Keratinocyte (primary cell): Measurements from ENCODE around the gene FGFR2. TPM values are rescaled to one million over a fixed set of nuclear protein-coding genes. Genes with fewer than 3 reads are reported as not detected.

ENCODE experiments used
- DNase-seq: peaks from one replicate; pipeline ENCODE4 v3.0.0-alpha.2; 2011; ENCODE audit warnings: low read depth, missing footprints, low spot score
- FAIRE-seq: peaks from 2 replicates; lab custom pipeline; 2011; peaks lifted over from hg19 to GRCh38; lab: Jason Lieb, UNC
- H2AFZ ChIP-seq: 2 replicates; pipeline ENCODE4 v1.6.0; 2012; ENCODE audit warnings: low read length, control low read depth, inconsistent platforms; ENCODE audit not compliant: control insufficient read depth
- H3K27ac ChIP-seq: 2 replicates; pipeline ENCODE4 v1.5.1; 2011; ENCODE audit warnings: low read length; ENCODE audit not compliant: control insufficient read depth, insufficient read depth
- H3K27me3 ChIP-seq: 3 replicates; pipeline ENCODE4 v1.6.0; 2011; ENCODE audit warnings: low read length; ENCODE audit not compliant: control insufficient read depth, insufficient read depth; ENCODE audit errors: extremely low read depth
- H3K36me3 ChIP-seq, 2 experiments: 2 replicates in 1 of 2; 3 replicates in 1 of 2; pipeline ENCODE4 v1.5.1; 2011; ENCODE audit warnings: low read length in 2 of 2, mild to moderate bottlenecking in 1 of 2; ENCODE audit not compliant: control insufficient read depth in 2 of 2, insufficient read depth in 2 of 2; ENCODE audit errors: extremely low read depth in 1 of 2
- H3K4me1 ChIP-seq: 3 replicates; pipeline ENCODE4 v1.5.1; 2011; ENCODE audit warnings: low read length; ENCODE audit not compliant: control insufficient read depth, insufficient read depth; ENCODE audit errors: extremely low read depth
- H3K4me2 ChIP-seq: 3 replicates; pipeline ENCODE4 v1.6.0; 2011; ENCODE audit warnings: low read depth, low read length; ENCODE audit not compliant: control insufficient read depth, insufficient read depth; ENCODE audit errors: extremely low read depth
- H3K4me3 ChIP-seq, 3 experiments: fragments of 200-600 bp in 1 of 3; sonication (generic) in 1 of 3; 2 replicates in 2 of 3; 3 replicates in 1 of 3; pipeline ENCODE4 v1.5.1; 2011 to 2016; ENCODE audit warnings: low read length in 3 of 3, mild to moderate bottlenecking in 3 of 3, control low read depth in 2 of 3, inconsistent platforms in 1 of 3, low read depth in 1 of 3, mixed read lengths in 1 of 3, mixed run types in 1 of 3, moderate library complexity in 1 of 3; ENCODE audit not compliant: control insufficient read depth in 2 of 3, insufficient read depth in 2 of 3; ENCODE audit errors: extremely low read depth in 1 of 3
- H3K79me2 ChIP-seq: 2 replicates; pipeline ENCODE4 v1.6.0; 2012; ENCODE audit warnings: low read length; ENCODE audit not compliant: control insufficient read depth, insufficient read depth
- H3K9ac ChIP-seq: 3 replicates; pipeline ENCODE4 v1.6.0; 2011; ENCODE audit warnings: low read length; ENCODE audit not compliant: control insufficient read depth, insufficient read depth; ENCODE audit errors: extremely low read depth
- H3K9me1 ChIP-seq: 3 replicates; pipeline ENCODE4 v1.6.0; 2011; ENCODE audit warnings: low read length; ENCODE audit not compliant: control insufficient read depth, insufficient read depth; ENCODE audit errors: extremely low read depth
- H3K9me3 ChIP-seq: 2 replicates; pipeline ENCODE4 v1.5.1; 2012; ENCODE audit warnings: low read depth, low read length; ENCODE audit not compliant: control insufficient read depth
- H4K20me1 ChIP-seq: 3 replicates; pipeline ENCODE4 v1.6.0; 2011; ENCODE audit warnings: low read length; ENCODE audit not compliant: control insufficient read depth, insufficient read depth; ENCODE audit errors: extremely low read depth
- CTCF ChIP-seq, 3 experiments: IDR thresholded peaks in 1 of 3; conservative IDR thresholded peaks in 1 of 3; optimal IDR thresholded peaks in 1 of 3; 2 replicates in 2 of 3; 3 replicates in 1 of 3; pipeline versions ENCODE3 to v1.5.1; 2011; ENCODE audit warnings: low read length in 3 of 3, mild to moderate bottlenecking in 3 of 3, moderate library complexity in 2 of 3, control low read depth in 1 of 3, inconsistent platforms in 1 of 3; ENCODE audit not compliant: insufficient read depth in 2 of 3; ENCODE audit errors: extremely low read depth in 1 of 3
- EZH2 ChIP-seq: IDR thresholded peaks from one replicate; pipeline ENCODE4 v1.6.1; 2012; ENCODE audit warnings: inconsistent platforms, mild to moderate bottlenecking, low read length, moderate library complexity
- dilution Hi-C: fragments of 300-500 bp; cut with MboI; formaldehyde crosslinking; loops from one replicate; pipeline ENCODE4 v1.7.0; 2020; ENCODE audit warnings: low sequenced_read_pairs; ENCODE audit not compliant: extremely low pct_ligation_motif_present
- polyA plus RNA-seq, 5 experiments: library from polyadenylated mRNA; depleted of rRNA in 3 of 5; stranded (reverse) in 3 of 5; stranded (forward) in 1 of 5; unstranded in 1 of 5; fragments of >200 nt; gene quantifications; 1 replicate in 1 of 5; 2 replicates in 3 of 5; 3 replicates in 1 of 5; pipeline versions ENCODE4 v1.2.1 to v1.2.3, GENCODE V29; 2011 to 2012; ENCODE audit warnings: missing spikeins in 2 of 5, low read depth in 1 of 5, low replicate concordance in 1 of 5

The FGFR2 gene
- polyA plus RNA-seq, 1 donor (not counting 4 experiments of a cell fraction or from before 2014, with no cell fraction given) = 20.6 TPM

- H3K27me3 ChIP-seq = no peaks in the 10 kb centered on the region
- dilution Hi-C loops = no loop called here
- H4K20me1 ChIP-seq = no peaks in the 10 kb centered on the region
Measured at GRCh38 chr10:121503587-121504051, 94.6 kb downstream of the FGFR2 start.

GRCh38 chr10:121501796-121502195 is 96.4 kb downstream of the FGFR2 start:
- DNase-seq (no peak), FAIRE-seq (no peak)
- H3K9ac ChIP-seq = no peak overlapping the region
- H3K9me3 ChIP-seq = no peaks in the 10 kb centered on the region
- H3K4me1 ChIP-seq = peaks cover 10% of the 10 kb centered on the region
- H3K27me3 ChIP-seq = no peaks in the 10 kb centered on the region
- TF ChIP-seq CTCF (optimal IDR thresholded peaks at IDR 0.05 in 1 of 3, IDR thresholded peaks at IDR 0.05 in 1 of 3, conservative IDR thresholded peaks at IDR 0.05 in 1 of 3; ENCODE audit: extremely low read depth in 1 of 3, insufficient read depth in 2 of 3, low read length in 3 of 3) (no peak), EZH2 (no peak)
- peaks cover 3 to 7% of the 10 kb centered on the region in 2 experiments for H3K36me3 ChIP-seq
- H3K9me1 ChIP-seq = no peaks in the 10 kb centered on the region
- H2AFZ ChIP-seq = no peak overlapping the region
- no peak overlapping the region for H3K4me3 ChIP-seq
- no peaks in the 10 kb centered on the region for H3K79me2 ChIP-seq
- H3K4me2 ChIP-seq = no peak overlapping the region
- H4K20me1 ChIP-seq = no peaks in the 10 kb centered on the region
- dilution Hi-C loops = no loop called here
- no peak overlapping the region for H3K27ac ChIP-seq

More at GRCh38 chr10:121503587-121504051, 94.6 kb downstream of the FGFR2 start:
- DNase-seq (no peak), FAIRE-seq (no peak)
- Histone ChIP-seq H3K9ac (no peak overlapping the region), H3K4me3 (no peak overlapping the region), H3K36me3 (peaks cover 5 to 7% of the 10 kb centered on the region in 2 experiments), H3K79me2 (no peaks in the 10 kb centered on the region), H2AFZ (no peak overlapping the region), H3K4me1 (no peaks in the 10 kb centered on the region), H3K9me1 (no peaks in the 10 kb centered on the region), H3K4me2 (no peak overlapping the region), H3K9me3 (no peaks in the 10 kb centered on the region), H3K27ac (no peak overlapping the region)
- TF ChIP-seq CTCF (optimal IDR thresholded peaks at IDR 0.05 in 1 of 3, IDR thresholded peaks at IDR 0.05 in 1 of 3, conservative IDR thresholded peaks at IDR 0.05 in 1 of 3; ENCODE audit: extremely low read depth in 1 of 3, insufficient read depth in 2 of 3, low read length in 3 of 3) = no peak
- no peak for TF ChIP-seq EZH2
